ENCODE measurements around the gene CACNA2D1.
"Not testable (repeated sequence)": the region's sequence is repeated elsewhere in the genome, so short reads cannot be mapped to it uniquely, and the experiment has no call there.

CACNA2D1 gene

DNA sequence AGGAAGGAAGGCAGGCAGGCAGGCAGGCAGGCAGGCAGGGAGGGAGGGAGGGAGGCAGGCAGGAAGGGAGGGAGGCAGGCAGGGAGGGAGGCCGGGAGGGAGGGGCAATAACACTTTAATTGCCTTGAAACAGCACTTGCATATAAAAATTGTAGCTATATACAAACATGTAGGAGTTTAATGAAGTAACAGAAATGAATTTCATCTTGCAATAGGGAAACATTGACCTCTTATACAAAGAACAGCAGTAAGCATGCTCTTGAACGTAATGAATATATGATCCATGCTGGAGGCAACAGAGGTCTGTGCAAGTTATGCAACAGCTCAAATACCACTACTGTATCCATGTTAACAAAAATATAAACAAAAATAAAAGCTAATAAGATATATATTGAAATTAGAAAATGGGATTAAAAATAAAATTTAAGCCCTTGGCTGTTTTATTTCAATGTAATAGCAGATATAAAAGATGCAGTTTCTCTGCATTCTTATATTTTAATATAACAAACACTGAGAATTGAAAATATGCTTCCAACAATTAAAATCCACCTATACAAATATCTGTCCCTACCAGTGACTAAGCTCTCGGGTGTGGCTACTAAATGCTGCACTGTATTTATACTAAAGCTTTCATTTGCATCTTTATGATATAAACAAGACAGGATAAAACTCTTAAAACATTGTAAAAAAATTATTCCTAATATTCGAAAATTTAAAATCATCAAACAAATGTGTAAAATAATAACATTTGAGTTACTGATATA, 50.3 kb downstream of the CACNA2D1 start:
- DNase-seq (ENCODE audit: low read depth): no peak

DNA sequence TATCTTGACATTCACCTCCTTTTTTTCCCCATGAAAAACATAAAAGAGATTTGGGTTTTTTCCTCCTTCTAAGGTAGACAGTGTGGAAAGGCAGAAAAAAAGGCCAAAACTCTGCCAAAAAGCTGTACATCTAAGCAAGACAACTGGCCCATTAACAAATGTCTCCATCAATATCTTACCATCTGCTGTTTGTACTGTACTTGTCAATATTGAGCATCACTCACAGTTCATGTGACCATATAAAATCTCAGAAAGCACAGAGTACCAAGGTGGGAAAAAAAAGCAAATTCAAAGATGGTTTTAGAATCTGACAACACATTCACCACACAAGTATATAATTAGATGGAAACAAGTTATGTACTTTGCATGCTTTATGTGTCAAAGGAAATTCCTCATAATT, 52.6 kb downstream of the CACNA2D1 start:
- DNase-seq (ENCODE audit: low read depth): no peak

DNA sequence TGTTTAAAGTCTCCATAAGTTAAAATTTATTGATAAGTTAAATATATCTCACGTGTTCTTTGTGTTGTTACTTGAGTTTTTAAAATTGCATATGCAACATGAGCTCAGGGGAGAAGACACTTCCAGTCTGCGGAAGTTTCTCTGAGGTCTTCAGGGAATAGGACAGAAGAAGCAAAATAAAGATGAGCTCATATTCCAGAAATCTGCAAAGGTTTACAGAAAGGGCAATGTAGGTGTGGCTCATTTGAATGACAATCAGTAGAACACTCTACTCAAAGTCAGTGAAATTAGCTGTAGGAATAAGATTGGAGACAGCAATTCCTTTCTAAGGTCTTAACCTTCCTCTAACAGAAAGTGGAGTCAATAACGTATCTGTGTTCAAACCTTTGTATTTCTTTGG, 53.7 kb downstream of the CACNA2D1 start:
- DNase-seq (ENCODE audit: low read depth): no peak

DNA sequence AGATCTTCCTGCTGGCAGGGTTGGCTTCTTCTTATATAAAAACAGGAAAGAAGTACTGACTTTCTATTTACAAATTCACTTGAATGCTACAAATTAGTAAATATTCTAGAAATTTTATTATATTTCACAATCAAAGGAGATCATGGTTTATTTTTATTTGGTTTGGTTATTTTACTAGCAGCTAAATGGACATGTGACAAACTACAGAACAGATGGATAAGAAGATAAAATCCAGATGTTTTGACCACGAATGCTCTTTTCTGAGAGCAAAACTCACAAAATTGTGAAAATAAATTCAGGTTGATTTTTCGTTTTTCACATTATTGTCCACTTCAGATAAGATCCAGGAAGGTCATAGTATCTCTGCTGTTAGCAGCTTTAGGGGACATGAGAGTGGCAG, 55.4 kb downstream of the CACNA2D1 start:
- no peak for DNase-seq (ENCODE audit: low read depth)

DNA sequence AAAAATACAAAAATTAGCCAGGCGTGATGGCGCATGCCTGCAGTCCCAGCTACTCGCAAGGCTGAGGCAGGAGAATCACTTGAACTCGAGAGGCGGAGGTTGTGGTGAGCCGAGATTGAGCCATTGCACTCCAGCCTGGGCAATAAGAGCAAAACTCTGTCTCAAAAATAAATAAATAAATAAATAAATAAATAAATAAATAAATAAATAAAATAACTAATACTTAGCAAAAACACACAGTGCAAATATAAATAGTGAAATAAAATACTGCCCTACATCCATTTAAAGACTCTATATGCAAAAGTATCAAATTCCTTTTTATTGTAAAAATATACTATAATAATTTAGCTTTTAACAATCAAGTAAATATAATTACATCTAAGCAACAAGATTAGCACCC, 57.0 kb downstream of the CACNA2D1 start:
- DNase-seq (ENCODE audit: low read depth): not testable (repeated sequence)

DNA sequence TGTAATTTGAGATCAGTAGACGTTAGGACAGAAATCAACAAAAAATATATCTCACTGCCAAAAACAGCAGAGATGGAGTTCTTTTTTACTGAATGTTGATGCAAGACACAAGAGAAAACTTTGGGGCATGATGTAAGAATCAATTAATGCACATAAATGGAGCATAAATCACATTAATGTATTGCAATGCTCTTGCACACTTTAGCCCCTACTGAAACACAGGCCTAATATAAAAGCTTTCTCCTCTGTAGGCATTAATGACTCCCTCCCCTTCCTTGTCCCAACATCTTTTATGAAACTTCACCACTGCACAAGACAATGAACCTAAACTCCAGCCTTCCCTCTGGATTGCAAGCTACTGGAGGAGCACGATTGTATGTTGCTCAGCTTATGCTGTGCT, 58.8 kb downstream of the CACNA2D1 start:
- no peak for DNase-seq (ENCODE audit: low read depth)

DNA sequence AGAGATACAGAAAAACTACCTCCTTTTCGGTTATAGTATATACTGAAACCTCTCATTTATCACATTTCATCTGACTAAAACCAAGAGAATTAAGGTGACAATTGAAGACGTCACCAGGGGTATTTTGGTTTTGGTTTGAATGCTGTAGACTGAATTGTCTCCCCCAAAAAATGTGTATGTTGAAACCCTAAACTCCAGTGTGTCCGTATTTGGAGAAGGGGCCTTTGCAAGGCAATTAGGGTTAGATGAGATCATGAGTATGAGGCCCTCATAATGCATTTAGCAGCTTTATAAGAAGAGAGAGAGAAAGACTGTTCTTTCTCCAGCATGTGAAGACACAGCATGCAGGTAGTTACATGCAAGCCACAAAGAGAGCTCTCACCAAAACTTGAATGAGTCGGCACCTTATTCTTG, 59.5 kb downstream of the CACNA2D1 start:
- DNase-seq (ENCODE audit: low read depth): no peak

DNA sequence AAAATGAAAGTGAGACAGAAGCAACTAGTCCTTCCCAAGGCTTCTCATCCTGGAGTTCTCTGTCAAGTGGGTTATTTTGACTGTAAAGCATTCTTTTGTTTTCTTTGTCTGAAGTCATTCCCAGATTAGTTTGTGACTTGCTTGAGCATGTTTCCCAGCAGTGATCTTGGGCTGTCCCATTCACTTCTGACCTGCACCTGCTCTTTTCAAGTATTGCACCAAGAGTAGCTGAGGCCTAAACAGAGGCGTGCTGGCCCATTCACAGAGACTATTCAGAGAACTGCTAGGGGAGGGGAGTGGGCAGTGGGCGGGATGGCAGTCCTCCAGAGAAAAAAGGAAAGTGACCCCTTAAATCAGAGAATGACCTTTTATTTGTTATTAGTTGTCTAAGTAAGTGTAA, 61.3 kb downstream of the CACNA2D1 start:
- DNase-seq (ENCODE audit: low read depth): no peak

DNA sequence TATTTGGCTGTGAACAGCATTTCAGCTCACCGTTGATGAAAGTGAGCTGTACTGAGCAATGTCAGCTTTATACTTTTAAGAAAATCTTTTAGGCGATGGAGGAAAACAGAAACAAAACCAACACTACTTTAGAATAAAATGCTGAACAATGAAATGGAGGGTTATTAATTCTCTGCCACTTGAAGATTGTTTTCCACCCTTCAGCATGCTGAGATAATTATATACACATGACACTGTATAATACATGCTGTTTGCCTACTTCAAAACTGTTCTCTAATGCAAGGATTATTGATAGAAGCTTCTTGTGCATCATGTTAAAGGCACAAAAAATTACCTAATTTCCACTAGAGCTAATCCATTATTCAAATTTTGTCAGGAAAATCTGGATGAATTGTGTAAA, 66.8 kb downstream of the CACNA2D1 start:
- DNase-seq (ENCODE audit: low read depth): no peak

DNA sequence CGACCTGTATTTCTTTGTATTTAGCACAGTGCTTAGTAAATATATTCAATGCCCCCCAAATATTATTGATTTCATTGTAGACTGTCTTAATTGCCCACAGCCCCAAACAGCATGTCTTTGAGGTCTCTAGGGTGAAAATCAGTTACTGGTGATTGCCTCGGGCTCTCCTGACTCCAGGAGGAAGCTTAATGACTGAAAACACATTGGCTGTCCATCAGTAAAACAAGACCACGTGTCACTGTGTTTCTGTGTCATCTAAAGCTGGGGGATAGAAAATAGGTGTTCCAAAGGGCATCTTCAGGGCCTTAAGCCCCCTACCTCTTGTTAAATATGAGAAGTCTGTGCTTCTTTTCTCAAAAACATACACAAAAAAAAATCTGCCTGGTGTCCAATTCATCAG, 67.9 kb downstream of the CACNA2D1 start:
- DNase-seq (ENCODE audit: low read depth): no peak

DNA sequence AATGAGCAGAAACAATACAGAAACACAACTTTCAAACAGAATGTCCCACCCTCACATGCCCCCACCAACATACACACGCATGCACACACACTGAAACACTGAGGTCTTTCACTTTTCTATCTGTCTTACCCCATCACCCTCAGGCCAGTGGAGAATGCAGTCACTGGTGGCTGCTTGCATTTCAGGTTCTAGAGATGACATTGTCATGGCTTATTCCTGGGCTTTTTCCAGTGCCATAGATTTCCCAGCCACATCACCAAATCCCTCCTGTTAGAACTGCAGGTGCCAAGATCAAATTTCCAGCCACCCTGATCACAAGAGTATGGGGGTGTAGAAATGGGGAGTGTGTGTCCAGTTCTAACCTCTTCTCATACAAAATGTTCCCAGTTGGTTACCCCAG, 68.4 kb downstream of the CACNA2D1 start:
- DNase-seq (ENCODE audit: low read depth): no peak

DNA sequence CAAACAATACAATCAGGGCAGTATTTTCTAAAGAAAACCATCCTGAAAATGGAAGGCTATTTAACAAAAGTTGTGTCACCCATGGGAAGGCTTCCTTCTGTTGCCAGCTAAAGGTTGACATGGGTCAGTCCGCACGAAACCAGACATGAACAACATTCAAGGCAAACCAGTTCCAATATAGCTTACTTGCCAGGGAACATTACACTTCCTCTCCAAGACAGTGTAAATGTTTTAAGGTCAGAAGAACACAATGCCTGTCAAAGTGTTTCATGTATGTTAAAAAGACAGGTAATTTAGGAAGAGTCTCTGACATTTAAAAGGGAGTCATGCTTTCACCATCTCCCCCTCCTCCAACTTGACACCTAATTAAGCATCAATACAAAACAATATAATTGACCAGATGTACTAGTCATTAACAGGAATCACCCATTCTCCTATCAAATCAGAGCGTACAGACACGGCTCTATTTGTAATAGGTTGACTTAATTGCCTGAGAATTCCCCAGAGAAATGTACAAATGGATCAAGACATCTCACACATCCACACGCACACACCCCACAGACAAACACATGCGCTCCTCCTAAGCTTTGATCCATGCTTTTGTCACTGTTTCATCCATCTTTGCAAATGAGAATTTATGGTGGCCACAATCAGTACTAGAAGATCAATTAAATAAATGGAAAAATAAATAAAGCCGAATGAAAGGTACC, 69.5 kb downstream of the CACNA2D1 start:
- no peak for DNase-seq (ENCODE audit: low read depth)

DNA sequence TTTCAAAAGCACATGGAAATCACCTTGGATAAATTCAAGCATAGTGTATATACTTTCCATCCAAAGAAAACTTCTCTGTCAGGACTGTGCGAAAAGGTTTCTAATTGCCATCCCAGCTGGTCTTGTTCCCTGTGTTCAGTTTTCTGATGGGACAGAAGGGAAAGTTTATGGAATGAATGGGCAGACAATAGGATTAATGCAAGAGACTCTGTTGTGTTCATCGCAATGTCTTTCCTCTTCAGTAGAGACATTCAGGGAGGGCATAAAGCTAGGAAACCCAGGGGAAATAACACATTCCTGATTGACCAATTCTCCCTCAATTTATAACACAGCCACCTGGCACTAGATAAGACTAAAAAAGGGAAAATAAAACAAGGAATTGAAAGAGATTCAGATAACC, 78.9 kb downstream of the CACNA2D1 start:
- DNase-seq (ENCODE audit: low read depth): no peak

DNA sequence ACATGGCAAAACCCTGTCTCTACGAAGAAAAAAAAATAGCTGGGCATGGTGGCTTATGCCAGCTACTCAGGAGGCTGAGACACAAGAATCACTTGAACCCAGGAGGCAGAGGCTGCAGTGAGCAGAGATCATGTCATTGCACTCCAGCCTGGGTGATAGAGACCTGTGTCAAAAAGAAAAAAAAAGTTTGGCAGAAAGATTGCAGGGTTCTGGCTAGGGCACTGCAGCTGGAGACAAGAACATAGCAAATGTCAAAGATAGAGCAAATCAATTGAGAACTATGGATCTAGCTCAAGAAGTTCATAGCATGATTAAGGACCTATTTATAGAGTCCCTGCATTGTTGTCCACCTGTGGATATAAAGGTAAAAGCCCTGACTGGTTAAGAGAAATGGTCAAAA, 79.5 kb downstream of the CACNA2D1 start:
- no peak for DNase-seq (ENCODE audit: low read depth)

DNA sequence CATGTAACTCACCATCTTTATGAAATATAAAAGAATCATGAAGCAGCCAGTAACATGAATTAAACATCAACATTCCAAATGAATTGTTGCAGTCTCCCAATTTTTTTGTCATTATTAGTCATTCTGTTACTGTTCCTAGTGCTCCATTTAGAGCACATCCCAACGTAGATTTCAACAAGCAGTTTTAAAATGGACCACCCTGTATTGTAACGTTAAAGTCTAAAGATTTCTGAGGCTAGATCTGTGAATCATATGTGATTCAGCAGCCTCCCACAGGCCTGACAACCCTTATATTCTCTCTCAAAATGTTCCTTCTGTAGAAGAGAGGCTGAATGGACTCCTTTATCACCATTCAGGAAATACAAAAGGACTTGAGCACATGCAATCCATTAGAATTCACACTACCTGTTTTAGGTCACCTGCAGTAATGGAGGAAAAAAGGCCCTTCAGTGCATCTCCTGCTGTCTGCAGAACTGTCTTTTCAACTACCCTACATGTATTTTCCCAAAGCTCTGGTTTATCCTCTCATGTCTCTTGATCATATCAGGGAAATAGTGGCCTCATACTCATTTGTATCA, 81.4 kb downstream of the CACNA2D1 start:
- DNase-seq (ENCODE audit: low read depth): no peak

DNA sequence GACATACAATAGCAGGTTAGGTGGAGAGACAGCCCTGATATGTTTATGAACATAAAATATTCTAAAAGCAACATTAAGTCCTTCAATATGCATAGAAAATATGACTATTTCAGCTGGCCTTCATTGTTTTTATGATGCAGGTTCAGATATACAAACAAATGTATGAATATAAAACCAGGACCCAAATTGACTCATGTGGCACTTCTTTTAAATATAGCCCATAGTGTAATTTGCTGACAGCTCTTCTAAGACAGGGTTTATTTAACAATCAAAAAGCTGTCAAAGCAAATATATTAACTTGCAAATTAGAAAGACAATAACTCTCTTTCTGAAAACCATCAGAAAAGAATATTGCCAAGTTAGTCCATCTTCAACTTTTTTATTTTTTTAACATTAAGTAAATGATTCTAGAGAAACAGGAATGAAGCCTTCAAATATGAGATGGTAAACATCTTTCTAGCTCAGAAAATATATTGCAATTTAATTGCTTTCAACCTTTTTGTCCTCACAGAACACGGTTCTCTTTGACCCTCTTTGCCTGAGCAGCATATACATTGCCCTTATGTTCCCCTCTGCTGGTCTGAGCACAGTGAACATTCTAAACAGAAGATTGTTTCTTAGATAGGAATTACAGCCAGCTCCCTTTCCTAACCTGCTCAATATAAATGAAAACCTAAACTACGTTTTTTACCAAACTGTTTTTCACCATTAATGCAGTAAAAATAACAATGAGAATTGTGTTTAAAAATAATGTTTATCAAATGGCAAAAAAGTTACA, 82.8 kb downstream of the CACNA2D1 start:
- DNase-seq (ENCODE audit: low read depth): no peak

DNA sequence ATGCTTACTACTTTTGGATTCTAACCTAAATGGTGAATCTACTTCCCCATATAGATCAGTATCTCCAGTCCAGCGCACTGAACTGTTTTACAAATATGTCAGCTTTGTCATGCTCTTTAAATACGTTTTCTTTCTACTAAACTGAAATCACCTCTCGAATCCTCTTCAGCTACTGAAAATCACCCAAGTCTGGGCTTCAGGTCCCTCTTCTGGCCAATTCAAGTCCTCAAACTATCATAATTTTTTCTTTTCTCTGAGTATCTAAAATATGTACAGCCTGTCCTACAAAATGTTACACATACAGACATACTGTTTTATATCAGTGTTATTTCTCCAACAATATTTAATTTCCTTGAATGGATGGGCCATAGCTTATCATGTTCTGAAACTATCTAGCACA, 84.2 kb downstream of the CACNA2D1 start:
- DNase-seq (ENCODE audit: low read depth): no peak

DNA sequence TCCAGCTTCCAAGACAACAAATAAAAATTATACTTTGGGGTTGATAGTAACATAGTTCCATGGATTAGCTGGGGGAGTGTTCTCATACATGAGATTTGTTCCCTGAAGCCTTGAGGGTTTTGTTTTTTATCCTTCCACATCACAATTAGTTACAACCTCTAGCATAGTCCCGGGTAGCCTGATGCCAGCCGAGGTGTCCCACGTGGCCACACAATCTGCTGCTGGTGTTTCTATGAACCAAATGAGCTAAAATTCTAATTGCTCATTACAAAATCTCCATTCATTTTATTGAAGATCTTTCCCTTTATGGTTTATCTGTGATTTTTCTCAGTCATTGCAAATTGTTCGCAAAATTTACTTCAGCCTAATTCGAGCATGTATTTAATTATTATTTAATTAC, 84.7 kb downstream of the CACNA2D1 start:
- no peak for DNase-seq (ENCODE audit: low read depth)

DNA sequence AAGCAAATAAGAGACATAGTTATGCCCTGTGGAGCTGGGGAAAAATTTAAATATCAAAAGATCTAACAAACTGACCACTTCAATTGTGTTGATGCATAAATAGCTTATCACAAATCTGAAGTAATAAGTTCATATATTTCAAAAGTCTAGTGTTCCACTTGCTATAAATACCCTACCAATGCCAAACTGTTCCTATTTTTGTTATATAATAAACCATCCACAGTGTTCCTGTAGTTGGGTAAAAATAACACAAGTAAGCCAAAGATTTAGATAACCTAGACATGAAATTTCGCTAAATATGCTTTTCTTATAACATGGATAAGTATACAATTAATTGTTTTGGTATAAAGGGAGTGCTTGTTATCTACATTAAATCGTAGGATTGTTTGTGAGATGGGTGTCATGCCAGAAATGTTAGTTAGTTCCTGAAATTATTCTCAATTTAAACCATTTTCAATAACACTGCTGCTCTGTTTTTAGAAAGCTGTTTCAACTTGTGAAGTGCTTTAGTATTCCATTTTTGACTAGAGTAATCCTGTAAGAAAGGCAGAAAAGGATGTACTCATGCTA, 85.5 kb downstream of the CACNA2D1 start:
- no peak for DNase-seq (ENCODE audit: low read depth)

DNA sequence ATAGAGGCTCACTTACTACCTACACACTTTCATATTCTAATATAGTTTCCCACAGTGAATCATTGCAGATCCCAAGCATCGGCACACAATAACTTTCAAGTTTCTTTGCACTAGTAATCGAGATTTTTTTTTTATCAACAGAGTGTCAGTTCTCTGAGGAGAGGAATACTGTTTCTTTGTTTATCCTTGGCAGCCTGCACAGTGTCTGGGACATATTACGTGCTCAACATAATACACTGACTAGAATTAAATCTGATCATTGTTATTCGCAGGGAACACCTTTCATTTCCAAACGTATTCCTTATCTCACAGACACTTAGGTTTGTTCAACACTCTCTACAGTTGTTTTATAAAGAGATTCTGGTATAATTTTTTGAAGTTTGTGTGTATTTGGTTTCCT, 95.3 kb downstream of the CACNA2D1 start:
- DNase-seq (ENCODE audit: low read depth): no peak

DNA sequence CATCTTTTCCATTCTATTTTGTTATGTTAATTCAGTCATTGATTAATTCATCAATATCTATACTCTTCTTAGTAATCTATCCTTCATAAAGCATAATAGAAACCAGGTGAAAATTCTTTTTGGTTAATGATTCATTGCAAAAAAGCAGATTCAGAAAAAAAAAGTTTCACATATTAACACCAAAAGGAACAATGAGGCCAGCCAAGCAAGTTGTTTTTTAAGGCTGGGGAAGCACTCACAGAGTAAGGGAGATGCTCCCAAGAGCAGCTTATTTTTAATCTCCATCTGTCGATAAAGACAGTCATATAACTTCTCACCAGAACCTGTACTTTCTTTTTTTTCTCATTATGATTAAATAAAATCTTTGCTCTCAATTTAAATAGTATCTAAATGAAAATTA, 95.8 kb downstream of the CACNA2D1 start:
- no peak for DNase-seq (ENCODE audit: low read depth)

DNA sequence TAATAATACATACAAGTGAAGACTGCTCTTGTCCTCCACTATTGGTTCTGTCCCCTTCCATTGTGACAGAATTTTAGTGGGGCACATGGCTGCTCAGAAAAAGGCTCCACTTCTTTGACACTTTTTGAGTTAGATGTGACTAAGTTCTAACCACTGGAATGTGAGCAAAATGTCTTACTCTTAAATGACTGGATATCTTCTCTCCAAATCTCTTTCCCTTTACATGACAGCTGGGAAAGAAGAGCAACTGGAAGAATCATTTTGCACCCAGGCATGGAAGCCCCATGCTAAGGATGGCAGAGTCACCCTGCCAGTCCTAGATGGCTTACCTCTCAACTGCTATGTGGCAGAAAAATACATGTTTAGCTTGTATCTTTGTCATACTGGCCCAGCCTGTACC, 97.7 kb downstream of the CACNA2D1 start:
- DNase-seq (ENCODE audit: low read depth): no peak

All from fibroblast of the conjunctiva (primary cell).